NCI-H128 (cell line): ENCODE measurements around the gene HDDC2.
A peak's percentile ranks its signal among the peaks of the same experiment; 100 is the strongest.

Source experiments
- DNase-seq: peaks from one replicate; lab custom pipeline; 2025; ENCODE audit not compliant: unreplicated experiment; lab: John Stamatoyannopoulos, UW

HDDC2 gene

GRCh38 chr6:125301435-125302391 is at the start of gene HDDC2:
TSS of gene HDDC2 (minus strand) at chr6:125301967. CDS start at chr6:125301932, 35 bp downstream.
- DNase-seq = no peak

GRCh38 chr6:125346926-125347563 is 45.3 kb upstream of the HDDC2 start:
- DNase-seq = no peak

- DNase-seq = no peak
Measured at GRCh38 chr6:125346201-125346925, 44.6 kb upstream of the HDDC2 start.

- no peak for DNase-seq
Measured at GRCh38 chr6:125341460-125341859, 39.7 kb upstream of the HDDC2 start.

- no peak for DNase-seq
Measured at GRCh38 chr6:125340991-125341390, 39.2 kb upstream of the HDDC2 start.

GRCh38 chr6:125340175-125340835 is 38.5 kb upstream of the HDDC2 start:
- no peak for DNase-seq

- no peak for DNase-seq
Measured at GRCh38 chr6:125339653-125340052, 37.9 kb upstream of the HDDC2 start.

- DNase-seq = no peak
Measured at GRCh38 chr6:125338381-125338780, 36.6 kb upstream of the HDDC2 start.

GRCh38 chr6:125337706-125338105 is 35.9 kb upstream of the HDDC2 start:
- DNase-seq = no peak

- DNase-seq = no peak
Measured at GRCh38 chr6:125332664-125333063, 30.9 kb upstream of the HDDC2 start.

- DNase-seq = no peak
Measured at GRCh38 chr6:125325586-125325985, 23.8 kb upstream of the HDDC2 start.

- no peak for DNase-seq
Measured at GRCh38 chr6:125323376-125323775, 21.6 kb upstream of the HDDC2 start.

GRCh38 chr6:125316621-125317020 is 14.9 kb upstream of the HDDC2 start:
- DNase-seq = no peak

- DNase-seq = no peak
Measured at GRCh38 chr6:125315548-125315947, 13.8 kb upstream of the HDDC2 start.

- DNase-seq = peak; percentile 47
Measured at GRCh38 chr6:125314009-125314581, 12.3 kb upstream of the HDDC2 start.

- DNase-seq = no peak
Measured at GRCh38 chr6:125312950-125313349, 11.2 kb upstream of the HDDC2 start.

- no peak for DNase-seq
Measured at GRCh38 chr6:125312478-125312877, 10.7 kb upstream of the HDDC2 start.

GRCh38 chr6:125310994-125311649 is 9.4 kb upstream of the HDDC2 start:
- DNase-seq = peak; percentile 59

GRCh38 chr6:125307964-125308615 is 6.3 kb upstream of the HDDC2 start:
- DNase-seq = no peak
